Stimulated activated effector memory CD8-positive, alpha-beta T cell treated with anti-CD3 and anti-CD28 coated beads, Interleukin-12 subunit alpha, Interleukin-12 subunit beta, amount 100 ng/mL, for 72 hours (primary cell): ENCODE measurements around the gene RPS6KA5.
"Not testable (repeated sequence)": the region's sequence is repeated elsewhere in the genome, so short reads cannot be mapped to it uniquely, and the experiment has no call there.

Source experiments
- ATAC-seq: fragments of 150-1000 bp; cut with Tn5 transposase; 2 replicates; pipeline ENCODE4 v1.10.0; 2021
- DNase-seq, 2 donors: peaks; one replicate each; pipeline ENCODE4 v3.0.0; 2021 to 2022; ENCODE audit warnings: low spot score in 2 of 2
- H3K27ac Mint-ChIP-seq: one replicate; pipeline ENCODE4 v1.8.0; 2022; ENCODE audit warnings: mild to moderate bottlenecking, mixed read lengths
- H3K36me3 Mint-ChIP-seq: one replicate; pipeline ENCODE4 v1.8.0; 2022; ENCODE audit warnings: mild to moderate bottlenecking, mixed read lengths
- H3K4me1 Mint-ChIP-seq: one replicate; pipeline ENCODE4 v1.8.0; 2022; ENCODE audit warnings: mixed read lengths
- H3K4me3 Mint-ChIP-seq: one replicate; pipeline ENCODE4 v1.8.0; 2022; ENCODE audit warnings: mild to moderate bottlenecking, mixed read lengths
- H3K9me3 Mint-ChIP-seq: one replicate; pipeline ENCODE4 v1.8.0; 2022; ENCODE audit warnings: mixed read lengths

Gene RPS6KA5

GRCh38 chr14:90844321-90844720, 216.1 kb downstream of the RPS6KA5 start:
- H3K9me3 Mint-ChIP-seq: no peaks in the 10 kb centered on the region
- no peak for ATAC-seq
- DNase-seq: peak in 1 of 2 donors; percentile 46
- no peak overlapping the region for H3K27ac Mint-ChIP-seq
- H3K4me3 Mint-ChIP-seq: no peak overlapping the region
- H3K36me3 Mint-ChIP-seq: no peaks in the 10 kb centered on the region
- peaks cover 6% of the 10 kb centered on the region for H3K4me1 Mint-ChIP-seq

DNA sequence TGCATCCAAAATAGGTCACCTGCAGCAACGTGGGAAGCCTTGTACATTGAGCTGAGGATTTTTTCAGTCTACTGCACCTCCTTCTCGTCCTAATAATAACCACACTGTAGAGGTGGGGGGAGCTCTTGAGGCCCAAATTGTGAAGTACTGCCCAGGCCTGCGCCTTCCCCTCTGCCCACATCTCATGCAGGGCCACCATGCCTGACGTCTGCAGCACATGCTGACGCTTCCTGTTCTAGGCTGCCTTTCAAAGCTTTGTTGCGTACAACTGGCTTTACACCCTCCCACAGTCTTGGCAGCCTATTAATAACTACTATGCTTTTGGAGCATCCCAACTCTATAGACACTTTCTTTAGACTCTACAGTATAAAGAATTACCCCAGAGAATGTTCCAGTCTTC, 217.7 kb downstream of the RPS6KA5 start:
- no peak overlapping the region for H3K27ac Mint-ChIP-seq
- DNase-seq (peak in 1 of 2 donors; percentile 45), ATAC-seq (peak; percentile 44)
- H3K4me1 Mint-ChIP-seq: peaks cover 6% of the 10 kb centered on the region
- H3K36me3 Mint-ChIP-seq: no peaks in the 10 kb centered on the region
- no peaks in the 10 kb centered on the region for H3K9me3 Mint-ChIP-seq
- H3K4me3 Mint-ChIP-seq: no peak overlapping the region

GRCh38 chr14:90840667-90841066, 219.8 kb downstream of the RPS6KA5 start:
- H3K4me3 Mint-ChIP-seq, DNase-seq, H3K9me3 Mint-ChIP-seq, ATAC-seq, H3K36me3 Mint-ChIP-seq, H3K27ac Mint-ChIP-seq: not testable (repeated sequence)
- H3K4me1 Mint-ChIP-seq: peaks cover 17% of the 10 kb centered on the region

GRCh38 chr14:90839889-90840266, 220.6 kb downstream of the RPS6KA5 start:
- H3K4me3 Mint-ChIP-seq: no peak overlapping the region
- no peak overlapping the region for H3K27ac Mint-ChIP-seq
- DNase-seq (no peak), ATAC-seq (no peak)
- H3K4me1 Mint-ChIP-seq: peaks cover 18% of the 10 kb centered on the region
- H3K9me3 Mint-ChIP-seq: no peaks in the 10 kb centered on the region
- H3K36me3 Mint-ChIP-seq: no peaks in the 10 kb centered on the region

- DNase-seq: no peak
Observed at GRCh38 chr14:90839024-90839888, 221.2 kb downstream of the RPS6KA5 start.

GRCh38 chr14:90838531-90838930, 221.9 kb downstream of the RPS6KA5 start:
- DNase-seq, H3K4me3 Mint-ChIP-seq, ATAC-seq, H3K9me3 Mint-ChIP-seq, H3K36me3 Mint-ChIP-seq, H3K27ac Mint-ChIP-seq: not testable (repeated sequence)
- peaks cover 18% of the 10 kb centered on the region for H3K4me1 Mint-ChIP-seq

More at GRCh38 chr14:90839024-90839888, 221.2 kb downstream of the RPS6KA5 start:
- H3K9me3 Mint-ChIP-seq: no peaks in the 10 kb centered on the region
- peaks cover 18% of the 10 kb centered on the region for H3K4me1 Mint-ChIP-seq
- no peaks in the 10 kb centered on the region for H3K36me3 Mint-ChIP-seq
- ATAC-seq: no peak
- peak overlapping the region; percentile 6 for H3K27ac Mint-ChIP-seq
- no peak overlapping the region for H3K4me3 Mint-ChIP-seq

- no peak for ATAC-seq
- H3K9me3 Mint-ChIP-seq: no peaks in the 10 kb centered on the region
- no peak for DNase-seq
- no peak overlapping the region for H3K4me3 Mint-ChIP-seq
- H3K27ac Mint-ChIP-seq: no peak overlapping the region
- H3K4me1 Mint-ChIP-seq: peaks cover 12% of the 10 kb centered on the region
- H3K36me3 Mint-ChIP-seq: no peaks in the 10 kb centered on the region
Observed at GRCh38 chr14:90837355-90837754, 223.1 kb downstream of the RPS6KA5 start.

DNA sequence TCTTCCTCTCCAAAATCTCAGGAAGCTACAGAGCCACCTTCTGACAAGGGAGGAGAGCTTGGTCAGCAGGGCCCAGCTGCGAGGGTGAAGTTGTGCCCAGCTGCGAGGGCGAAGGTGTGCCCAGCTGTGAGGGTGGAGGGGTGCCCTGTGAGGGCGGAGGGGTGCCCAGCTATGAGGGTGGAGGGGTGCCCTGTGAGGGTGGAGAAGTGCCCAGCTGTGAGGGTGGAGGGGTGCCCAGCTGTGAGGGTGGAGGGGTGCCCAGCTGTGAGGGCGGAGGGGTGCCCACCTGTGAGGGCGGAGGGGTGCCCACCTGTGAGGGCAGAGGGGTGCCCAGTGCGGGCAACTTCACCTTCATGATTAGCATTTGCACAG, 223.8 kb downstream of the RPS6KA5 start:
- Mint-ChIP-seq H3K4me3 (peak overlapping the region; percentile 55), H3K9me3 (no peaks in the 10 kb centered on the region), H3K4me1 (peaks cover 12% of the 10 kb centered on the region), H3K27ac (peak overlapping the region; percentile 75), H3K36me3 (no peaks in the 10 kb centered on the region)
- ATAC-seq: no peak
- DNase-seq: no peak

GRCh38 chr14:90831821-90832220, 228.6 kb downstream of the RPS6KA5 start:
- ATAC-seq (no peak), DNase-seq (no peak)
- peaks cover 37% of the 10 kb centered on the region for H3K4me1 Mint-ChIP-seq
- peak overlapping the region; percentile 9 for H3K27ac Mint-ChIP-seq
- no peaks in the 10 kb centered on the region for H3K36me3 Mint-ChIP-seq
- H3K4me3 Mint-ChIP-seq: no peak overlapping the region
- no peaks in the 10 kb centered on the region for H3K9me3 Mint-ChIP-seq

DNA sequence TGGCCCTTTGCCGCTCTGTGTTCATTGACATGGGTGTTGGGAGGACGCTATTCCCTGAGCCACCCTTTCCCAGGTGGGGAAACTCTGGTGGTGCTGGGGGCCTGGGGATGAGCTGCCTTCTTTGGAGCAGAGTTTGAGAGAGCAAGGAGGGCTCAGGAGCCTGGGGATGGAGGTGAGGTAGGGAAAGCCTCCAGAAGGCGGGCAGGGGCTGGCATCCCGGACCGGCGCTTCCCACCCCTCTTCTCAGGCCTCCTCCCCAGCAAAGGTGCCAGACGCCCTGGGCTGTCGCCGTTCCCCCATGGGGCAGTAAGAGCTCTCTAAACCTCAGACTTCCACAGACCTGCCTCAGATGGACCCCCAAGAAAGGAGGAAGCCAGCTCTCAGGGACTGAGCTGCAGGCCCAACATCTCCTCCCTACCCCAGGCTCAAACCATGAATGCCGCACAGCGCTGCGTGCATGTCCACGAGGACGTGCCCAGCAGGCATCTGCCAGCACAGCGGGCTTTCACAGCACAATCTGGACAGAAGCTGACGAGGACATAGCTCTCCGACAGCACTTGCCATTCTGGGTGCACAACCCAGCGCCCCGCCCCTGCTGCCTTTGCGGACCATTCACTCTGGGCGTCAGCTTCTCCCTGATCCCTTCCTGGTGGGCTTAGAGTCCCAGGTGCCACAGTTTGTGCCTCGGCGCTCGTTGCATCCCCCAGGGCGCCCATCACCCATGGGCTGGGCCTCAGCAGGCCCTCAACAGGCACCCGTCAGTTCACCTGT, 229.3 kb downstream of the RPS6KA5 start:
- Mint-ChIP-seq H3K27ac (no peak overlapping the region), H3K4me3 (no peak overlapping the region), H3K36me3 (no peaks in the 10 kb centered on the region), H3K9me3 (no peaks in the 10 kb centered on the region), H3K4me1 (peaks cover 31% of the 10 kb centered on the region)
- DNase-seq (no peak), ATAC-seq (no peak)

- Mint-ChIP-seq H3K36me3 (no peaks in the 10 kb centered on the region), H3K4me1 (peaks cover 25% of the 10 kb centered on the region), H3K4me3 (peak overlapping the region; percentile 76), H3K27ac (peak overlapping the region; percentile 98), H3K9me3 (no peaks in the 10 kb centered on the region)
- DNase-seq (no peak), ATAC-seq (no peak)
Observed at GRCh38 chr14:90829677-90830076, 230.8 kb downstream of the RPS6KA5 start.

DNA sequence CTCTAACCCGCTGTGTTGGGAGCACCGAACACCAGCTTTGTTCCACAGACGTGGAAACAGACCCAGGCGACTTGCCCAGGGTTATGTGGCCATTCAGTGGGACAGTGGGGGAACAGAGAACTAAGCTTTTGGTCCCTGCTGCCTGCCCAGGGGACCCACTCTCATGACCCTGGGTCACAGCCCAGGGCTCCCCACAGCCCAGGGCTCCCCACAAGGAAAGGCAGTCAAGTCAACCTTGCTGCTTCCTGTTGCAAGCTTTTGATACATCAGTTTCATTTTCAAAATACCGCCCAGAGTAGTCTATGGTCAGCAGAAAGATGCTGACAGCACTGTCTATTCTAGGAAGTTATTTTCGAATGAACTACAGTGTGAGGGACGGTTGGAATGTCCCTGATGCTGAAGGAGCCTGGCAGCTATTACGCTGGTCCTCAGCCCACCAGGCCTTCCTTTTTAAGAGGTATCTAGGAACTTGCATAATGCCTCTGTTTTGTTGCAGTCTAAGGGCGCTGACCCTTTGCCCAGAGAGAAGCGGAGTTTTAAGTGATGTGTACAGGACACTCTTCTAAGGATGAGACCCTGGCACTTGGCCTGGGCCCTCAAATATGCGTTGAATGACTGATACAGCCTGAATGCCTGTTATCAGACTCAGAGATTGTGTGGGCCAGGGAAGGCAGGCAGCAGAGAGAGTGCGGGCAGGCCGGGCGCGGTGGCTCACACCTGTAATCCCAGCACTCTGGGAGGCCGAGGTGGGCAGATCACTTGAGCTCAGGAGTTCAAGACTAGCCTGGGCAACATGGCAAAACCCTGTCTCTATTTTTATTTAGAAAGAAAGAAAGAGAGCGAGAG, 231.6 kb downstream of the RPS6KA5 start:
- Mint-ChIP-seq H3K36me3 (no peaks in the 10 kb centered on the region), H3K4me3 (peak overlapping the region; percentile 76), H3K4me1 (peaks cover 25% of the 10 kb centered on the region), H3K9me3 (peaks cover 4% of the 10 kb centered on the region), H3K27ac (peak overlapping the region; percentile 98)
- DNase-seq (peak; percentile 25 to 75), ATAC-seq (peak; percentile 79)

GRCh38 chr14:90827919-90828610, 232.4 kb downstream of the RPS6KA5 start:
- ATAC-seq: peak; percentile 97
- H3K4me3 Mint-ChIP-seq: peak overlapping the region; percentile 76
- peak; percentile 85 to 95 for DNase-seq
- no peaks in the 10 kb centered on the region for H3K36me3 Mint-ChIP-seq
- peaks cover 25% of the 10 kb centered on the region for H3K4me1 Mint-ChIP-seq
- H3K9me3 Mint-ChIP-seq: peaks cover 6% of the 10 kb centered on the region
- peak overlapping the region; percentile 98 for H3K27ac Mint-ChIP-seq

DNA sequence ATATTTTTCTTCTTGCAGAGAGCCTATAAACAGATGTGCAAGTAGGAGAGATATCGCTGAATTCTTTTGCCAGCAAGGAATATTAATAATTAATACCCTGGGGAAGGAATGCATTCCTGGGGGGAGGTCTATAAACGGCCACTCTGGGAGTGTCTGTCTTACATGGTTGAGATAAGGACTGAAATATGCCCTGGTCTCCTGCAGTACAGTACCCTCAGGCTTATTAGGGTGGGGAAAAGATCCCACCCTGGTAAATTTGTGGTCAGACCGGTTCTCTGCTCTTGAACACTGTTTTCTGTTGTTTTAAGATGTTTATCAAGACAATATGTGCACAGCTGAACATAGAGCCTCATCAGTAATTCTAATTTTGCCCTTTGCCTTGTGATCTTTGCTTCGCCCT, 236.9 kb downstream of the RPS6KA5 start:
- peaks cover 31% of the 10 kb centered on the region for H3K4me1 Mint-ChIP-seq
- H3K27ac Mint-ChIP-seq, H3K4me3 Mint-ChIP-seq, H3K36me3 Mint-ChIP-seq, H3K9me3 Mint-ChIP-seq, ATAC-seq, DNase-seq: not testable (repeated sequence)
